ENCODE results near the gene USP31.

The USP31 gene

DNA sequence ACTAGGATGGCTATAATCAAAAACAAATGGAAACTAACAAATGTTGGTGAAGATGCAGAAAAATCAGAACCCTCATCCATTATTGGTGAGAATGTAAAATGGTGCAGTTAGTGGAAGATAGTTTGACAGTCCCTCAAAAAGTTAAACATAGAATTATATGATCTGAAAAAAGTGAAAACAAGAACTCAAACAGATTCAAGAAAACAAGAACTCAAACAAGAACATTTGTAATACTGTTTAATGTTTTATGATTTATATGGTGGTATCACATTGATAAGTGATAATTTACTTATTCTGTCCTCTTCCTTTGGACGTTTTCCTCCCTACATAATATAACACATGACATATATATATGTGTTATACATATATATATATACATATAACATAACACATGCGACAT lies 12.0 kb downstream of the USP31 start:
- Mint-ChIP-seq H3K4me1 (no peaks in the 10 kb centered on the region), H3K4me3 (no peak overlapping the region), H3K27me3 (no peaks in the 10 kb centered on the region), H3K27ac (no peak overlapping the region), H3K9me3 (peaks cover 18% of the 10 kb centered on the region), H3K36me3 (peaks cover 4% of the 10 kb centered on the region)
- CTCF ChIA-PET, result no interaction called here
- no peak for DNase-seq

DNA sequence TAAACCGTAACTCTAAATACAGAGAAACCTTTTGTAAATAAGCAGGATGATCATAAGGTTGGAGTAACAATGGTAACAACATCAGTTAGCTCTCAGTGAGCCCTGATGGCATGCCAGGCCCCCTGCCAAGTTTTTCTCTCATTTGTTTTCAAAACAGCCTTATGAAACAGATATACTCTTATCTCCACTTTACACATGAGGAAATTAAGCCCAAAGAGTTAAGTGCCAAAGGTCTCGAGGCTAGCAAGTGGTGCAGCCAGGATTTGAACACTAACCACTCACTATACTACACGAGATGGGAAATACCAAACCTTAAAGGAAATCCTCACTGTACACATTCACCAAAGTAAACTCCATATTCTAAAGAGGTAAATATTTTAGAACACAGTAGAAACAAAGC lies 15.0 kb downstream of the USP31 start:
- Mint-ChIP-seq H3K27me3 (no peaks in the 10 kb centered on the region), H3K36me3 (peaks cover 4% of the 10 kb centered on the region), H3K9me3 (peaks cover 18% of the 10 kb centered on the region), H3K4me1 (no peaks in the 10 kb centered on the region), H3K27ac (no peak overlapping the region), H3K4me3 (no peak overlapping the region)
- DNase-seq, result no peak
- CTCF ChIA-PET, result no interaction called here

DNA sequence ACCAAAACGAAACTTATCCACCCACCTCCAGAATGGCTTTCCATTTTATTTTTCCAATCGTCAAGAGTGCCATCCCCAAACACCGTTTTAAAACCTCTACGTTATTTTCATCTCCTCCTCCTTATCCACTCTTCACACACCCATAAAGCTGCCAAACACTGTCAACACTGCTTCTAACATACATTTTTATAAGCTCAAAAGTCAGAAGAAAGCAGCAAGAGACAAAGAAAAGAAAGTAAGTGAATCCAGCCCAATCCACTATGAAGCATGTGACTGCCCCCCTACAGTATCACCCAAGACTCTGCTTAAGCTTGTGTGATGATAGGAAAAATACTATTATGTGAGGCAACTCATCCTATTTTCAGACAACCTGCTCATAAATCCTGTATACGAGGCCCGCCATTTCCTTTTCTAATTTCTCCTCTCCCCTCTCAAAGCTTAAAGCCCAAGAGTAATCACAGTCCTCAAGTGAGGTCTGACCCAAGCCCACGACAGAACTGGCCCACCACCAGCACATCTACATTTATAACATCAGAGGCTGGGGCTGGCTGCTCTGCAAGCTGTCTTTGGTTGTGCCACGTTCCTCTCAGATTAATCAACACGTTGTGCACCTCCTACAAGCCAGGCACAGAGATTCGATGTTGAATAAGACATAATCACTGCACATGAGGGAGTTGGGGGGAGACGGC lies 16.3 kb downstream of the USP31 start:
- CTCF ChIA-PET, result no interaction called here
- Mint-ChIP-seq H3K36me3 (no peaks in the 10 kb centered on the region), H3K27ac (no peak overlapping the region), H3K4me3 (no peak overlapping the region), H3K27me3 (no peaks in the 10 kb centered on the region), H3K9me3 (peaks cover 11% of the 10 kb centered on the region), H3K4me1 (no peaks in the 10 kb centered on the region)
- DNase-seq, result no peak

DNA sequence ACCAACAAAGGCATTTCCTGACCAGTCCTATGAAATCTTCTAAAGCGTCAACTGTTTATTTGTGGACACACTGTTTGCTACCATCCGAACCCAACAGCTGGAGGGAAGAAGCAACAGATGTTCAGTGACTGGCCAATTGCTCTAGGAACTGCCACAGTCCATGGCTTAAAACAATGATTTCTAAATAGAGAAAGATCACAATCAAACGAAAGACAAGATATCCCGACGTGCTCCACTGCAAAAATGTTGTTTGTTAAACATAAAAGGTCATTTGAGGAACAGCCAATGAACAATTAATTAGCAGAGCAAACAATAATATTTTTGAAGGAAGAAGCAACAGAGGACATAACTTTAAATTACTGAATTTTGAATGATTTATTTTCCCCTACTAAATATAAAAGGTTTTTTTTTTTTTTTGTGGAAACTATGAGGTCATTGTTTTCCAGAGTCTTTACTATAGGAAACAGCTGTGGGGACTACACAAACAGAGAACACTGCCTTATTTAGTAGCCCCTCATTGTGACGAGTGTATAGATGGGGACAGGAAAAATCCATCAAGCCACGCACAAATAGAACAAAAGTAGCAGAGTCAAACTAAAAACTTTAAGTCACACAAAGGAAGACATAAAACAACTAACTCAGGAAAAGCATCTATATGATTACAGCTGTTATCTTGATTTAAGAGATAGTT lies 17.2 kb downstream of the USP31 start:
- no peak for DNase-seq
- CTCF ChIA-PET, result interaction anchor here (0.6 kb wide), 1 partner anchor 18 kb away, joined by 4 read pairs; no protein-coding TSS in a partner anchor
- Mint-ChIP-seq H3K4me1 (no peaks in the 10 kb centered on the region), H3K27me3 (no peaks in the 10 kb centered on the region), H3K27ac (no peak overlapping the region), H3K36me3 (no peaks in the 10 kb centered on the region), H3K4me3 (no peak overlapping the region), H3K9me3 (peaks cover 5% of the 10 kb centered on the region)

DNA sequence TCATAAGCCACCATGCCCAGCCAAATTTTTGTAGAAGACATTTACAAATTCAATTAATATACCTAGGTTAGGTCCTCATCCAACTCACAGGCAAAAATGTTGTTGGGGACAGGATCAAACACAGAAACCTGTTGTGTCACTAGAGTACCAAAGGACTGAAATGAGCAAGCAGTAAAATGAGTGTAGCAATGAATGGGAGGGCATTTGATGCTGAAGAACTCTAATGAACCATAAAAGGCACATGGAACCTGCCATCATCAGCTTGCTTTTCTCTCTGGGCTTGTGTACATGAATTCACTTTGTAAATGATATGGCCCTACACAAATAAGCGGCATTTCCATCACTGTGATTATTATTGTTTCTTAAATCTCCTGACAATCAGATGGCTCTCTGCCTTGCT lies 17.8 kb downstream of the USP31 start:
- DNase-seq, result no peak
- Mint-ChIP-seq H3K27ac (no peak overlapping the region), H3K9me3 (peaks cover 4% of the 10 kb centered on the region), H3K27me3 (no peaks in the 10 kb centered on the region), H3K4me1 (no peaks in the 10 kb centered on the region), H3K36me3 (no peaks in the 10 kb centered on the region), H3K4me3 (no peak overlapping the region)
- CTCF ChIA-PET, result no interaction called here

DNA sequence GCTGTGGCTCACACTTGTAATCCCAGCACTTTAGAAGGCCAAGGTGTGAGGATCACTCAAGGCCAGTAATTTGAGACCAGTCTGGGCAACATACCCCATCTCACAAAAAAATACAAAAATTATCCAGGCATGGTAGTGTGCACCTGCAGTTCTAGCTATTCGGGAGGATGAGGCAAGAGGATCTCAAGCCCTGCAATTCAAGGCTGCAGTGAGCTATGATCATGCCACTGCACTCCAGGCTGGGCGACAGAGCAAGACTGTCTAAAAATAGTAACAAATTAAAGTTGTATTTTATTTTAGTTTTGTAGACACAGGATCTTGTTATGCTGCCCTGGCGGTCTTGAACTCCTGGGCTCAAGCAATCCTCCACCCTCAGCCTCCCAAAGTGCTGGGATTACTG lies 18.2 kb downstream of the USP31 start:
- DNase-seq, result no peak
- Mint-ChIP-seq H3K9me3 (peaks cover 4% of the 10 kb centered on the region), H3K4me1 (no peaks in the 10 kb centered on the region), H3K4me3 (no peak overlapping the region), H3K27ac (no peak overlapping the region), H3K36me3 (no peaks in the 10 kb centered on the region), H3K27me3 (no peaks in the 10 kb centered on the region)
- CTCF ChIA-PET, result no interaction called here

DNA sequence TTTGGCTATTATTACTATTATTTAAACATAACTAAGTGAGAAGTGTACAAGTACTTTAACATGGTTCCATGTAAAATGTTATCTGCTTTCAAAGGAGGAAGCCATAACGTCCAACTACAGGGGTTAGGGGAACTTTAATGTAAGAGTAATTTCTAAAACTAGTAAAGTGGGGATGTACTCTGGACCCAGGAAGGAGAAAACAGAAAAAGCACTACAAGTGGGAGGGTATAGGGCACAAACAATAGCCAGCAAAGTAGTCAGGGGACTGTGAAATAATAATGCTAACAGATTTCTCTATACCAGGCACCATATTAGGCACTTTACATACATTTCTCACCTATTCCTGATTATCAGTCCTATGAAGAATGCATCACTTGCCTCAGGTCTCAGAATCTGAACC lies 19.6 kb downstream of the USP31 start:
- Mint-ChIP-seq H3K9me3 (no peaks in the 10 kb centered on the region), H3K4me1 (no peaks in the 10 kb centered on the region), H3K4me3 (no peak overlapping the region), H3K27ac (no peak overlapping the region), H3K36me3 (no peaks in the 10 kb centered on the region), H3K27me3 (no peaks in the 10 kb centered on the region)
- DNase-seq, result no peak
- CTCF ChIA-PET, result no interaction called here

DNA sequence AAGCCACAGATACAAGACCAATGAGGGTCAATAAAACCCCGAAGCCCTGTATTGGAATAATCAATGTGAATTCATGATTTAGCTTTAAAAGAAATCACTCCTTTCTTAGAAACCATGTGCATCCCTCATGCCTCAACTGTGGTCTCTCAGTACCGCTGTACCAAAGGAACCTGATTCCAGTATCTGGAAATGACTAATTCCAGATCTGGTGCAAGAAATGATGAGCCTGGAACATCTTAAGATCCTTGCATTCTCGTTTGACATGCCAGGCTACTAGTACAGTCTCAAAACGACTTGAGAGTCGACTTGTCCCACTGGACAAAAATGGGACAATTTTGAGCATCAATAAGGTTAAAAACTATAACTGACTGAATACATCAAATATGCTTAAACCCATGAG lies 21.2 kb downstream of the USP31 start:
- no peak for DNase-seq
- Mint-ChIP-seq H3K4me3 (no peak overlapping the region), H3K9me3 (no peaks in the 10 kb centered on the region), H3K27ac (no peak overlapping the region), H3K4me1 (no peaks in the 10 kb centered on the region), H3K27me3 (no peaks in the 10 kb centered on the region), H3K36me3 (no peaks in the 10 kb centered on the region)
- CTCF ChIA-PET, result no interaction called here

DNA sequence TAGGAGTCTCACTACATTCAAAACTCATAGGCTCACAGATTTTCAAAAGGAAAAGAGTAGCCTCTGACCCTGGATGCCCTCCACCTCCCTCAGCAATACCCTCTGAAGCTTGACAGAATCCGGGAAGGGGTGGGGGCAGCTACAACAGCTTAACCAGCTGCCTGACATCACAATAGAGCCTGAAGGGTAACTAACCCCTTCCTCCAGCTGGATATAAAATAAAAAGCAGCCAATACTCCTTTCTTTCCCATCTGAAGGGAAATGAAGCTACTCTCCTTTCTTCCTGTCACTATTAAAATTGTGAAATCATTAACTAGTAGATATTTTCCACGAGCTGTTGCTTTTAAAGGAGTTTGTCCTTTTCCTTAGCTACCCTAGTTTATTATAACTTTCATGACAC lies 24.0 kb downstream of the USP31 start:
- Mint-ChIP-seq H3K4me1 (no peaks in the 10 kb centered on the region), H3K4me3 (no peak overlapping the region), H3K27ac (no peak overlapping the region), H3K27me3 (no peaks in the 10 kb centered on the region), H3K36me3 (no peaks in the 10 kb centered on the region), H3K9me3 (no peaks in the 10 kb centered on the region)
- DNase-seq, result no peak
- CTCF ChIA-PET, result no interaction called here

DNA sequence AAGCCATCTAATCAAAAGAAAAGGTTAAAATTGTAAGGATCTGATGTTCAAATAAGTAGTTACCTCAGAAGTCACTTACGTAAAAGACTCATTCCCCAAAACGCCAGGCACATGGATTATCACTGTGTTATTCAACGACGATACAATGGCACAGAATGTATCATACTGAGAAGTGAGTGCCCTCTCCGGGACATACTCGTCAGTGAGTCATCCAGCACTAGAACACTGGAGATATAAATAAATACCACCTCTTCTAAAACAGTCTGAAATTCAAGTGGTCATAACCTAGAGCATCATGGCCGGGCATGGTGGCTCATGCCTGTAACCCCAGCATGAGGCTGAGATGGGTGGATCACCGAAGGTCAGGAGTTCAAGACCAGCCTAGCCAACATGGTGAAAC lies 24.9 kb downstream of the USP31 start:
- CTCF ChIA-PET, result no interaction called here
- Mint-ChIP-seq H3K27me3 (no peaks in the 10 kb centered on the region), H3K4me3 (no peak overlapping the region), H3K4me1 (no peaks in the 10 kb centered on the region), H3K27ac (no peak overlapping the region), H3K9me3 (no peaks in the 10 kb centered on the region), H3K36me3 (no peaks in the 10 kb centered on the region)
- DNase-seq, result no peak

DNA sequence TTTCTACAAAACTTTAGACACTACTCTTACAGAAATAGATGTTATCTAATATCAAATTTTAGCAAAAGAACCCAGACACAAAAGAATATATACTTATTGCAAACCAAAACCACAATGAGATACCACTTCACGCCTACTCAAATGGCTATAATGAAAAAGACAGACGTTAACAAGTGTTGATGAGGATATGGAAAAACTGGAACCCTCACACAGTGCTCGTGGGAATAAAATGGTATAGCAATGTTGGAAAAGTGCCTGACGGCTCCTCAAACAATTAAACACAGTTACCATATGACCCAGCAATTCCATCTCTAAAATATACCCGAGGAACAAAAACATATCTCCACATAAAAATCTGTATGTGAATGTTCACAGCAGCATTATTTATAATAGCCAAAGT lies 27.1 kb downstream of the USP31 start:
- Mint-ChIP-seq H3K36me3 (no peaks in the 10 kb centered on the region), H3K4me1 (no peaks in the 10 kb centered on the region), H3K27ac (no peak overlapping the region), H3K9me3 (no peaks in the 10 kb centered on the region), H3K27me3 (no peaks in the 10 kb centered on the region), H3K4me3 (no peak overlapping the region)
- CTCF ChIA-PET, result interaction anchor here (0.6 kb wide), 1 partner anchor 144 kb away, joined by 4 read pairs; no protein-coding TSS in a partner anchor
- DNase-seq, result no peak

DNA sequence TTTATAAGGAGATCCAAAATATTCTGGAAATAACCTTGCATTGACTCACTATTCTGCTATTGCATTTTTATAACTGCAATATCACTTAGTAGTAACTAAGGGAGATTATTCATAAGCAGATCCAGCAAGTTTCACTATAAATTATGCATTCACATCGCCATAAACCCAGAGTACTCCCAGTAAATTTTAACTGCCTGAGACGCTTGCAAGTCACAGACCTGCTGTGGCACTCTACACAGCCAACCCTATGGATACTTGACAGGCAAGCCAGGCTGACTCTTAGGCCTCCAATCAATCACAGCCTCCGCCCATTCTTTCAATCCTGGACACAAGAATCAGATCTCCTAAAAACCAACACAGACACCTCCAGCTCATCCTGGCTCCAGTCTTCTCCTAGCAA lies 28.2 kb downstream of the USP31 start:
- CTCF ChIA-PET, result no interaction called here
- Mint-ChIP-seq H3K27ac (no peak overlapping the region), H3K4me3 (no peak overlapping the region), H3K4me1 (no peaks in the 10 kb centered on the region), H3K36me3 (no peaks in the 10 kb centered on the region), H3K27me3 (no peaks in the 10 kb centered on the region), H3K9me3 (no peaks in the 10 kb centered on the region)
- DNase-seq, result no peak

DNA sequence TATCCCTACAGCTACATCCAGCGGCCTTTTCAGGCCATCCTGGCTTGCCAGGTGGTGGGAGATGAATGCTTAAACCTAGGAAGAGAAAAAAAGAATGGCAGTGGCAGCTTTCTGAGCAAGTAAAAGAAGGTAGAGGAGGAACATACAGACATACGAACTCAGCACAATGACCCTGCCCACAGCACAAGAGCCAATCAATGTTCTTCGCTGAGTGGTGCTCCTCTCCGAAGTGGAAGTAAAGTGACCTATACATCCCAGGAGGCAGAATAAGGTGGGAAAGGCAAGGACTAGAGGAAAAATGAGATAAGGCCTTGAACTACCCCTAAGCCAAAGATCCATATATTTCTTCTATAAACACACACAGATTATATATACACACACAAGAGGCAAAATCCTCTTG lies 28.7 kb downstream of the USP31 start:
- CTCF ChIA-PET, result no interaction called here
- Mint-ChIP-seq H3K27me3 (no peaks in the 10 kb centered on the region), H3K9me3 (no peaks in the 10 kb centered on the region), H3K4me1 (no peaks in the 10 kb centered on the region), H3K36me3 (no peaks in the 10 kb centered on the region), H3K4me3 (no peak overlapping the region), H3K27ac (no peak overlapping the region)
- DNase-seq, result no peak

DNA sequence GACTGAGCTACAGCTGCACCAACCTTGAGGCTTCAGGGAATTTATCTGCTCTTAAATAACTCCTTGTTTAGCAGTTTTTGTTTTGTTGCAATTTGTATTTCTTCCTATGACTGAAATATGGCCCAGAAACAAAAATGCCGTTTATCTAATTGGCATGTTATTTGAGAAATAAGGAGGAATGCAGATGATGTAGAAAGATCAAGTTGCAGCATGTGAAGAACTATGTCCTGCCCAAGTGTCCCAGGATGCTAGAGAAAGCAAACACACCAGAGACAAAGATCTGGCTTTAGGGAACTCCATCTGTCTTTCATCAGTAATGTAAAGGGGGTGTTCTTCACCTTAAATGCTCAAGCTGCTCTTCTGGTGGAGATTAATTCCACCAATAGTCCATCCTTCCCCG lies 29.7 kb downstream of the USP31 start:
- Mint-ChIP-seq H3K4me3 (no peak overlapping the region), H3K9me3 (no peaks in the 10 kb centered on the region), H3K27ac (no peak overlapping the region), H3K4me1 (no peaks in the 10 kb centered on the region), H3K36me3 (no peaks in the 10 kb centered on the region), H3K27me3 (no peaks in the 10 kb centered on the region)
- CTCF ChIA-PET, result no interaction called here
- no peak for DNase-seq

DNA sequence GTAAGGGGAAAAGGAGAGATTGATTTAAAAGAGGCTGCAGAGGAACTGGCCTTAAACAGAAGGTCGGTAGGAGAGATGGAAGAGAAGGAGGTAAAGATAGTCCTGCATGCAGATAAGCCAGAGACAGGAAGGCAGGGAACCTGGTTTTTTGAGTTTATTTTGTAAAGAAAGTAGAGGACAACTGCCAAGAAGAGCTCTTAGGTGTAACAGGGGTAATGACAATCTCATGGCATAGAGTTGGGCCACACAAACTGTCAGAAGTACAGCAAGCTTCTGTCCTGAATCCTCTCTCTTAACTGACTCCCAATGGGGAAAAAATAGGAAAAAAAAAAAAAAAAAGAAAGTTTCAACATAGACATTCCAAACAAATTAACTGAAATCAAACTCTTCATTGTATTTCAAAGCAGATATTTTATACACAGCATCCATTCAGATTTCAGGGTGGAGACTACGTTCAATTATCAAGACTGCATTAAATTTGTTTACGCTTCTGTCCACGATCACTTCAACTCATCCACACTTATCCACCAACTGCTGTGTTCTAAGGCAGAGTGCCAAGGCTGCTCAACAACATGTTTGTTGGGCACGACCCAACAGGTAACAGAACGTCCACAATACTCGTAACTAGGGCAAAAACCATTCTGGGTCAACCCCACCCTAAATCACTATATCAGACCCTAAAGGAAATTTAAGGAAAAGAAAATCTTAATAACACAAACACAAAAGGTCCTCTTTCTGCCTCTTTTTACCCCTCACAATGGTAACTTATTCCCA lies 34.9 kb downstream of the USP31 start:
- DNase-seq, result no peak
- Mint-ChIP-seq H3K4me1 (no peaks in the 10 kb centered on the region), H3K27ac (no peak overlapping the region), H3K9me3 (no peaks in the 10 kb centered on the region), H3K27me3 (no peaks in the 10 kb centered on the region), H3K4me3 (no peak overlapping the region), H3K36me3 (peaks cover 3% of the 10 kb centered on the region)
- CTCF ChIA-PET, result interaction anchor here (0.7 kb wide), 1 partner anchor 18 kb away, joined by 4 read pairs; no protein-coding TSS in a partner anchor
